ENCODE data around the gene ZC3H4.
"Not testable (repeated sequence)": the region's sequence is repeated elsewhere in the genome, so short reads cannot be mapped to it uniquely, and the experiment has no call there.

The ZC3H4 gene

DNA sequence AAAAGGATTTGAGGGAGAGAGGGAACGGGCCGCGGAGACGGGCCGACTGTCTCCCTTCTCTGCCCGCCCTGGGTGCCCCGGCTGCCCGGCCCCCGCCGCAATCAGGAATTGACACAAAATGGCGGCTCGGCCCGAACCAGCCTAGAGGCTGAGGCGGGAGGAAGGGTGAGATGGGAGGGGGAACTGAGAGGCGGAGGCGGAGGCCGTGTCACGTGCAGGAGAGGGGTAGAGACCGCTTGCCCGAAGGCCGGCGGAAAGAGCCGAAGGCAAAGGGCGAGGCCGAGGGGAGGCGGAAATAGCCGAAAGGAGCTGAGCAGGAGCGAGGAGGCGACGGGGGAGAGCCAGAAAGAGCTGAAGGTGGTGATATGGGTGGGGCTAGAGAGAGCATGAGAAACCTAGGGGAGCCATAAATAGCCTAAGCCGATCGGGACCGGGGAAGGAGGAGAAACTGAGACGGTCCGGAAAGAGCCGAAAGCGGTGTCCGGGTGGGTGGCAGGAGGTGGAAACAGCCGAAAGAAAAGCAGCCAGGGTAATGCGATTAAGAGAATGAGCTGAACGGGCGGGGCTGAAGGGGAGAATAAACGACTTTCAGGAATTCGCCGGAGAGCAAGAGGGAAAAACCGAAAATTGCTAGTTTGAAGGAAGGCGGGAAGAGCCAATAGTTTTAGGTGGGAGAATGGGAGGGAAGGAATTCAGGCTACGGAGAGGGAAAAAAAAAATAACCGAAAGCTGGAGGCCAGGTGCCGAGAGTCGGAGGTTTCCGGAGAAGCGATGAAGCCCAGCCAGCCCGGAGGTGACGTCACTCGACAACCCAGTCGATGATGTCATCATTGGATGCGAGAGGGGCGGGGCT is at the start of gene ZC3H4:
TSS of gene ZC3H4 (minus strand) at position 780 of the 853 bp plus-strand sequence. CDS start 1,192 bp downstream, outside the sequence.
- DNase-seq, result peak; percentile 100

DNA sequence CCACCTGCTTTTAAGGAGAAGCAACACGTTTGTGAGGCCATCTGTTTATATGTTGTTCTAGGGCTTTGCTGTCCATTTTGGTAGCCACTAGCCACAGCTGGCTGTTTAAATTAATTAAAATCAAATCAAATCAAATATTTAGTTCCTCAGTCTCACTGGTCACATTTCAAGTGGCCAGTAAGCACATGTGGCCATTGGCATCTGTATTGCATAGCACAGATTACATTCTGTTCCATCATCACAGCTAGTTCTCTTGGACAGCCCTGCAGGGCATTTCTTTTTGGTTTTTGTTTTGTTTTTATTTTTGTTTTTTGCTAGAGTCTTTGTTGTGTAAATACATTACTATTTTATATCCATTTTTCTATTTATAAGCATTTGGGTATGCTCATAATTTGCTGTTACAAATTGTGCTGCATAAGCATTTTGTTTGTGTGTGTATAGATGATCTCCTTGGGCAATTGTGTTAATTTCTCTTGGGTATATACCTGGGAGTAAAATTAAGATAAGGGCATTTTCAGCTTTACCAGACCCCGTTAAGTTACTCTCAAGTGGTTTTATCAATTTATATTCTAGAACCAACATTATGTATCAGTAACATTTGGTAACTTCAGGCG is 48.4 kb upstream of the ZC3H4 start:
- no peak for DNase-seq

DNA sequence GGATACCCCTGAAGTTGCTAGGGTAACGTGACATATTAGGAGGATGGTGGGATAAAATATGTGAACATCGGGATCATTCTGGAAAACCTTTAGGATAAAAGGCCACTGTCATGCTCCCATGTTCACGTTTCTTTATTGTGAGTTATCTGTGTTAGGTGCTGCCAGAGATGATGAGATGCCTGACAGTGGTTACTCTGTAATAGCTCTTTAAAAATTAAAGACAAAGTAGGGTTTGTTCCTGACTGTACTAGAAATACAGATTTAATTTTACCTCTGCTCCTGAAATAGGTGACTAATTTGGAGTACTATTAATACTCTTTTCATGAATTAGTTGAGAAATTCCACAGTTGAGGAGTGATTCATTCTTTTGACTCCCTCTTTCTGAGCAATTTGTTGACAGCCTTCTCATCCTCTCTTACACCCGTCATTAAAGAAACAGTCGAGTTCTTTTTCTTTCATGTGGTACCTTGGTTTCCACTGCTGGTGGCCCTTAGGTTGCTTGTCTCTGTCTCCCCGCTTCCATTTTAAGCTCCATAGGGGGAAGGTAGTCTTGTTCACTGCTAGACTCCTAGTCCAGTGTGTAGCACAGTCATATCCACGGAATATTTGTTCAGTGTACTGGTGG is 45.4 kb upstream of the ZC3H4 start:
- no peak for DNase-seq

DNA sequence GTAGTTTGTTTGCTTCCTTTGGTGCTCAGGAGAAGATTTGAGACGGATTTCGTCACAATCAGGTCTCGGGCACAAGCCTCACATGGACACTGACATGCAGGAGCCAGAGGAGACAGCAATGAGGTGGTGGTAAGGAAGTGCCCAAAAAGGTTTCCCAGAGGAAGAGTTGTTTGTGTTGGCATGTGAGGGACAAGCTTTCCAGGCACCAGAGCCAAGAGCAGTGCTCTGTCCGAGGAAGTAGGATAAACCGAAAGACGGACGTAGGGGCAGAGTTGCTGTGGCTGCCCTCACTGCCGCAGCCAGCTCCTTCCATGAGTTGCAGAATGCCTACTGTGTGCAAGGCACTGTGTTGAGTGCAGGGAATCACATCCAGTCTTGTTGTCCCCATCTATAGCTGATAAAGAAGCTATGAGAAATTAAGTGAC is 44.8 kb upstream of the ZC3H4 start:
- no peak for DNase-seq

DNA sequence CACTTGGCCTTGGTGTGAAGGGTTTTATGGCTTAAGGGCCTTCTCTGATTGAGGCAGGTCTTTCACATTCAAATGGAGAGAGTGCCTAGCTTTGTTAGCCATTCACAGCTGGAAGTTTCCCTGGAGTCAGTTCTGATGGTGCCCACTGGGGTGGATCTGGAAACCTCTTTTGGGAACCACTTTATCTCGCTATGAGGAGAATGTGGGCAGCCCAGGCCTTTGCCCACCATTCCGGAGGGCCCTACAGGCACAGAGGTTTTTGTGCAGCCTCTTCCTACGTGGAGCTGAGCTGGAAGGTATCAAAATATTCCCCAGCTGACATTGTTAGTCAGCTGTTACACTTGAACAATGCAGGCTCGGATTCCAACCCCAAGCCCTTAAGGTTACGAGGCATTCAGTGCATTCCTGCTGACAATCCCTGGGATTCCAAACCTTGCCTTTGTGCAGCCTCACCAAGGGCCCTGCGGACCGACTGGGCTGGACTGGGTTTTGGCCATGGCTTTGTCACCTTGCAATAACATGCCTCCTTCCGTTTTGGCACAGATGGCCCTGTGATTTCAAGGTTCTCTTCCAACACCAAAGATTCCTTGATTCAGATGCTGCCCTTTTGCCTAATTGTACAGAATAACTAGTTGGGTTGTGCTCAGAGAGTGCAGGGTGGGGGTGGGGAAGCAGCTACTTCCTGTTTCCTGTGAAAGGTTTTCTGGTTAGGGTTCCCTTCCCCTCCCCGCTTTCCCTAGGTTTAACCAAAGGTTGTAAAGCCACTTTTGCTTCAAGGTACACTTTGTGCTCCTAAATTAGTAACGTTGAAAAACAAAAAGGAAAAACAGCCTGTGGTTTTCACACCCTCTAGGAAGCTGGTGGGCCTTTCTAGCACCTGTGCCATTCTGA is 44.1 kb upstream of the ZC3H4 start:
- peak; percentile 44 for DNase-seq

DNA sequence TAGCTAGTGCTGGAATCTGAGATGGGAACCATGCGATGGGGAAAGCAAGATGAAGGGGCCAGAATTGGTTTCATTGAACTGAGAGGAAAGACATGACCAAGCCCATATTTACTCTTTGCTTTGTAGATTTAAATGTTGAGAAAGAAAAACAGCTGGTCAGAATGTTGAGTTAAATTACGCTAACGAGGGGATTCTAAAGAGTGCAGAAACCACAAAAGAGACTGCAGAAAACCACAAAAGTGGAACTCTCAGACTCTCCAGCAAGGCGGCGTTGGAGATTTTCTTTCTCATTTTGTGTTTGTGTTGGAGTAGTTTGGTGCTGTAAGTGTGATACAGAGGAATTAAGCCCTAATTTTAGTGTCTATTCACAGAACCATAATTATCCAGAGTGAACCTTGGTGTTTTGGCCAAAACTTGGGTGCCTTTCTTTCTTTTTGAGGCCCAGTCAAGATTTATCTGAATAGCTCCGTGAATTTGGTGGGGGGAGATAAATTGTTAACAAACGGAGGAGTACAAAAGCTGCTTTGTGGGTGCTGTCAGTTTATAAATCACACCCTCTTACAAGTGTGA is 43.4 kb upstream of the ZC3H4 start:
- DNase-seq, result no peak

DNA sequence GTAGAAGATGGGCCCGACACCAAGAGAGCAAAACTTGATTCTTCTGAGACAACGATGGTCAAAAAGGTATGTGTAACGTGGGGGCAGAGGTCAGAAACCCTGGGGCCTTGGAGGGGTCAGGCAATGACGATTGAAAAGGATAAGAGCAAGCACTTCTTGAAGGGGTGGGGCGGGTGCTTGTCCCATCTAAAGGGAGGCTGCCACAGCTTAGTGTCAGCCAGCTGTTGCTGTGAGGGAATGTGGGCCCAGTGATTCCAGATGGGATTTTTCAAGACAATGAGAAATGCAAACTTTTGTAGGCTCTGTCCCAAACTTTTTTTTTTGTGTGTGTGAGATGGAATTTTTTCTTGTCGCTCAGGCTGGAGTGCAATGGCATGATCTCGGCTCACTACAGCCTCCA is 41.6 kb upstream of the ZC3H4 start:
- DNase-seq, result no peak

DNA sequence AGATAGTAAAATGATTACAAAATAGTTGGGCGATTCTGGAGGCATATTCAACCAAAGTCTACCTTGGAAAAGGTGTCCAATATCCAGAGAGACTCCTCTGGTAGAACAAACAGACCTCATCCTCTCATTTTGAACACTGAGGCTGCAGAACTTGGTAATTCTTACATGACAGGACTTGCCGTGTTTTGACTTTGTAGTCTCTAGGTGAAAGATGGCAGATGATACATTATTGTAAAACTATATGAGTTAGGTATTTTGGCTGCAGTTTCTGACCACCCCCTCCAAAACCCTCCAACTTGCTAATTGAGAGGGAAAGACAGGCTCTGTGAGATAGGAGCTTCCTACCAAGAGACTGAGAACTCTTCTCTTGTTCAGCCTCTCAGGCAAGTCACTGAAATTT is 39.7 kb upstream of the ZC3H4 start:
- DNase-seq, result no peak

DNA sequence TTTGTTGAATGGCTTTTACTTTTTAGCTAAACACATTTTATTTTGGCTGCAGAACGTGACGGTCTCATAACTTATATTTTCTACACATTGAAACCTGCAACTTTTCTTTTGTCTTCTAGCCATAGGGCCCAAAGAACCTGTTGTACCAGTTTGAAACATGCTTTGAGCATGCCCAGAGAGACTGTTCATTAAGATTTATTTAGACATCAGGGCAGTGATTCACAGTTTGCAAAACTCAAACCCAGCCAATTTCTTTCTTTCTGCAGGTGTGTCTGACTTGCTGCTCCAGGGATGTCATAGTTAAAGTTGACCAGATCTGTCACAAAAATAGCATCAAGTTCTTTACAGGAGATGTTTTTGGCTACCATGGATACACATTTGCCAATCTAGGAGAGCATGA is 39.1 kb upstream of the ZC3H4 start:
- DNase-seq, result no peak

DNA sequence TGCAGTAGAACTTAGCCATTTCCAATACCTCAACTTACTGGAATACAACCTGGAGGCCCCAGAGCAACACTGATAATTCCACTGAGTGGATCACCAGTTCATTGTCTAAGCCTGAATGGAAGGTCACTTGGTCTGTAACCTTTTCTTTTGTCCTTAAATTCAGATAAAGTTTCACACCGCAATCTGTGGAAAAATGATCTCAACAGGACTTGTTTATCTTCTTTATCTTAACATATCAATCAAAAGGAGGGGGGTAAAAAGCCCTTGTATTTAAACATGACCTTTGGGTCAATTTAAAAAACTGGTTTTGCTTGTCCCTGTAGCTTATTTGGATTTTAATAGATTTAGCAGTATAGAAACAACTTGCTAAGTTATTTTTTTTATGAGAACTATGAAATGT is 38.6 kb upstream of the ZC3H4 start:
- no peak for DNase-seq

DNA sequence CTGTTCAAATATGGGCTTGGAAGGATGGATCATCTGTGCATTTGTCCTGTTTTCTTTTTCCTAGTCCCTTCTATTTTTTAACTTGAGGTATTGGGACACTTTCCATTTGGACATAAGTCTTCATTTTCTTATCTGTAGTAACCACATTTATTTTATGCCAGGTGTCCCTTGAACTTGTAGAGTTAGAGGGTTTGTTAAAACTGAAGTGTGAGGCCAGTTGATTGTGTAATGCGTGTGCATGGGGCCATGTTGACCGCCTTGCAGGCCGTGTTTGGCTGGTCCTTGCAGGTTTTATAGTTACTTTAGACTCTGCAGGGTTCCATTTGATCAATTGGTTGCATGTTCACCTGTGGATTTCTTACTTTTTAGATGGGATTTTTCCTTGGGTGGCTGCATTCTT is 38.1 kb upstream of the ZC3H4 start:
- DNase-seq, result no peak

DNA sequence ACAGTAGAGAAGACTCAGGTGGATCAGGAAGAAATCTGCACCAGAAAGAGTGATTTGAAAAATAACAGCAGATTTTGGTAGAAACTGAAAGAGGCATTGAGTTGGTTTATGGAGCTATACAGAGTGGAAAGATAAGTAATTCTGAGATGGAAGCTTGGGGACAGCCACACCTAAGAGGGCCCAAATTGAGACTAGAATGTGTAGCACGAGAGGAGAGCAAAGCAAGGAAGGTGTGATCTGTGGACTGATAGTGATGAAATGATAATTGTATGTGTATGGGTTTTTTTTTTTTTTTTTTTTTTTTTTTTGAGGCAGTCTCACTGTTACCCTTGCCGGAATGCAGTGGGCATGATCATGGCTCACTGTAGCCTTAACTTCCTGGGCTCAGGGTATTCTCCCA is 33.3 kb upstream of the ZC3H4 start:
- DNase-seq, result no peak

DNA sequence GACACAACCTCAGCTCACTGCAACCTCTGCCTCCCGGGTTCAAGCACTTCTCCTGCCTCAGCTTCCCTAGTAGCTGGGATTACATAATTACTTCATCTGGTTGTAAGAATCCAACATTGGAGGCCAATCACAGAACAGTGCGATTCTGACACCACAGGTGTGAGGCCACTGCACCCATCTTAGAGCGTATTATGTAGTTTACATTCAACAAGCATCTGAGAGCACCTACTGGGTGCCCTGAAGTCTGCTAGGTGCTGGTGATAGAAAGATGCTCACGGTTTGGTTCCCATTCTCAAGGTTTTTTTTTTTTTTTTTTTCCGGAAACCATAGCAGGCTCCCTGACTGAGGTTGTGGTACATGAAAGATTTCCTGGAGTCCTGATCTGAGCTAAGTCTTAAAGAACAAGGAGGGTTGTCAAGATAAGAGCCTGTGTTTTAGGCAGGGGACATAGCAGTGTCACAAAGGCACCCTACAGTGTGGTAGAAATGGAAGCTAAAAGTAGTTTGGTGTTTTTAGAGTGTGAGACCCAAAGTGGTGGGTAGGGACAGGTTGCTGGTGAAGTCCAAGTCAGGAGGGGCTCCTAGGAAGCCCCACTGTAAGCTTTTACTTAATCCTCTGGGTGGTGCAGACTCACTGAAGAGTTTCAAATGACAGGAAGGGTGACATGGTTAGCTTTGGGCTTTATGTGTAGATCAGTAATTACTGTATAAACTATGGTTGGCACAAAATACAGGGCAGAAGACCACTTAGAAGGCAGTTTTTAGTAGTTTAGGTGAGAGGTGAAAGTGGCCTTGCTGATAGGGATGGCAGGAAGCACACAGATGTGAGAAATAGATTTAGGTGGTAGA is 32.3 kb upstream of the ZC3H4 start:
- no peak for DNase-seq

DNA sequence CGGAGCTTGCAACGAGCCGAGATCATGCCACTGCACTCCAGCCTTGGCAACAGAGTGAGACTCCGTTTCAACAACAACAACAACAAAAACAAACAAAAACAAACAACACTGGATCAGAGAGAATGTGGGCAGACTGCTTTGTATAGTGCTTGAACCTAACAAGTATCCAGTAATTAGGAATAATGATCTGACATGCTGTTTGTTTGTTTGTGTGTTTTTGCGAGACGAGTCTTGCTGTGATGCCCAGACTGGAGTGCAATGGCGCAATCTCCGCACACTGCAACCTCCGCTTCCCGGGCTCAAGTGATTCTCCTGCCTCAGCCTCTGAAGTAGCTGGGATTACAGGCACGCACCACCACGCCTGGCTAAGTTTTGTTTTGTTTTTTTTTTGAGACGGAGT is 31.1 kb upstream of the ZC3H4 start:
- DNase-seq, result no peak

DNA sequence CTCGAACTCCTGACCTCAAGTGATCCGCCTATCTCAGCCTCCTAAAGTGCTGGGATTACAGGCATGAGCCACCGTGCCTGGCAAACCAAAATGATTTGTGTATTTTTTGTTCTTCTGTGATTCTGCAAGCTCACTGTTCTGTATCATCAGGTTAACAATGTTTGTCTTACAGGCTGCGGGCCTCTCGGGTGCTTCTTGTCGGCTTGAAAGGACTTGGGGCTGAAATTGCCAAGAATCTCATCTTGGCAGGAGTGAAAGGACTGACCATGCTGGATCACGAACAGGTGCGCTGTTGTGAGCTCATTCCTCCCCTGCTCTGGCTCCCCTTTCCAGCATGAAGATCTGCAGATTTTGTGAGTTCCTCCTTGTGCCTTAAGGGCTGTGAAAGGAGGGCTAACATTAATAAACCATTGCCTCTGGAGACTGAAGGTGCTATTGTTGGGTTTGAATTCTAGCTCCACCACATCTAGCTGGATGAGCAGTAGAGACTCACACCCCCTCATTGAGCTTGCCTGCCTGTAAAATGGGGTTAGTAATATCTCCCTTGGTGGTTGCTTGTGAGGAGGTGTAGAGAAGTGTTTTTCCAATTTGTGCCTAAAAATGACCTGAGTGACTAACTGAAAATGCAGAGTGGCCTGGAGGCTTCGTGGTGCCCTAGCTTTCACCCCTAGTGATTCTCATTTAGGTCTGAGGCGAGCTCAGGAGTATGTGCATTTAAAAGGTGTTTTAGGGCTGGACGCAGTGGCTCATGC is 29.9 kb upstream of the ZC3H4 start:
- DNase-seq, result no peak

DNA sequence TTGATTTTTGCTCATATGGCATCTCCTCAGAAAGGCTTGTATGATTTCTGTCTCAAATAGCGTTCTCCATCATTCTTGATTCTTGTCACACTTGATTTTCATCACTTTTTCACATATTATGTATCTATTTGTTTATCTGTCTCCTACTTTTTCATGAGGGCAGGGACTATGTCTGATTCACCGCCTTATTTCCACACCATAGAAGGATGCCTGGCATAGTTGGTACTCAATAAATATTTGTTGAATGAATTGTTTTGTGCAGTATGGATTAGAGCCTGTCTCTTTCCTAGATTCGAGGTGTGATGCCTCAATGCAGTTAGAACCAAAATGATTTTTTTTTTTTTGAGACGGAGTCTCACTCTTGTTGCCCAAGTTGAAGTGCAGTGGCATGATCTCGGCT is 29.2 kb upstream of the ZC3H4 start:
- no peak for DNase-seq

DNA sequence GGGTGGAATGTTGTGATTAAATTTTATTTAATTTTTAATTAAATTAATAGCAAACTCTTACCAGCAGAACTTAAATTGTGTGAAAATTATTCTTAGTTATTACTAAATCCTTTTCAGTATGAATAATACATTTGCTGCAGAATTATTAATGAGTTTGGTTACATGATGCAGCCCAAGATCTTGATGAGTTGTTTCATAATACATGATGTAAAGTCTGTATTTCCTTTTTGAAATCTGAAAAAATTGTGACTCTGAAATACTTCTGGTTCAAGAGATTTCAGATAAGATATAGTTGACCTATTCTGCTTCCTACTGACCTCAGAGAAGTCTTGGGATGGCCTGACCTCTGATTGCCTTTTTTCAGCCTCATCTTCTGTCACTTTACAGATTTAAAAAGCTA is 28.1 kb upstream of the ZC3H4 start:
- DNase-seq, result no peak

DNA sequence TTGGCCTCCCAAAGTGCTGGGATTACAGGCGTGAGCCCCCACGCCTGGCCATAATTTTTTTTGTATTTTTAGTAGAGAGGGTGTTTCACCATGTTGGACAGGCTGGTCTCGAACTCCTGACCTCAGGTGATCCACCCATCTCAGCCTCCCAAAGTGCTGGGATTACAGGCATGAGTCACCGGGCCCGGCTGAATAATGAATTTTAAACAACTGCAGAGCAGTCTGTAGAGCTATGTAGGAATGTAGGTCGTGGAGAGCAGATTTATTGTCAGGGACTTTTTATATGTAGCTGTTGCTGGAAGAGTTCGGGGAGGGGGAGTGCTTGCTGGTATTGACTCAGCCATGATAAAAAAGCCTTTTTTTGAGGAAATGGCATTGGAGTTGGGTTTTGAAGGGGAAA is 27.7 kb upstream of the ZC3H4 start:
- not testable (repeated sequence) for DNase-seq

DNA sequence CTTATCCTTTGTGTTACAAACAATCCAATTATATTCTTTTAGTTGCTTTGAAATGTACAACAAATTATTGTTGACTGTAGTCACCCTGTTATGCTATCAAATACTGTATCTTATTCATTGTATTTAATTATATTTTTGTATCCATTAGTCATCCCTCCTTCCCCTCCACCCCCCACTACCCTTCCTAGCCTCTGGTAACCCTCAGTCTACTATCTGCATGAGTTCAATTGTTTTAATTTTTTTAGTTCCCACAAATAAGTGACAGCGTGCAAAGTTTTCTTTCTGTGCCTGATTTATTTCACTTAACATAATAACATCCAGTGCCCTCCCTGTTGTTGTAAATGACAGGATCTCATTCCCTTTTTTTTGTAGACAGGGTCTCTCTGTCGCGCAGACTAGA is 21.6 kb upstream of the ZC3H4 start:
- DNase-seq, result no peak

DNA sequence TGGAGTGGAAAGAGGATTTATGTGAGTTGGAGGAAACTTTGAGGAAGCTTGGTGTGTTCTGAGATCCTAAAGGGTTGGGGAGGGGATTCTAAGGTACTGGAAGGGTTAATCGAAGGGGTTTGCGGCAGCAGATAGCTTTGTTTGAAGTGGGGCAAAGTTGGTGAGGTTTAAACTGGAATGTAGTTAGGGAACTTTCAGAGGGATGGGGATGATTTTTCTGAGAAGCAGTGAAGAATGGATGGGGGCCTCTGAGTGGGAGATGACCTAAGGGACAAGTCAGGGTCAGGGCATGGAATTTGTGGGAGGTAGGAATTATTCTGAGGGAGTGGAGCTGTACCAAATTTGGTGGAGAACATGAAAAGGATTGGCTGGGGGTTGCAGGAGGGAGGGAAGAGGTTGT is 21.0 kb upstream of the ZC3H4 start:
- DNase-seq, result no peak

DNA sequence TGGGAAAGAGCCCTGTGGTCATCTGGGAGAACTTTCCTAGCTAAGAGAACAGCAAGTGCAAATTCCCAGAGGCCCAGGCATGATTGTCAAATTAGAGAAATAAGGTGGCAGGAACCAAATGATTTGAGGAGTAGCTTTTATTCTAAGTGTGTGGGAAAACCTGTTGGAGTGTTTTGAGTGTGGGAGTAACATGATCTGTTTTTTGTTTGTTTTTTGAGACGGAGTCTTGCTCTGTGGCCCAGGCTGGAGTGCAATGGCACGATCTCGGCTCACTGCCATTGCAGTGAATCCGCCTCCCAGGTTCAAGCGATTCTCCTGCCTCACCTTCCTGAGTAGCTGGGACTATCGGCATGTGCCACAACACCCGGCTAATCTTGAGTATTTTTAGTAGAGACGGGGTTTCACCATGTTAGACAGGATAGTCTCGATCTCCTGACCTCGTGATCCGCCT is 19.5 kb upstream of the ZC3H4 start:
- DNase-seq, result no peak
